SK-N-SH (cell line): ENCODE results near the gene SGCB. TPM values are rescaled to one million over a fixed set of nuclear protein-coding genes. Genes with fewer than 3 reads are reported as not detected.

ENCODE experiments used
- CTCF ChIA-PET: fragments of 300-600, 350-600 bp; formaldehyde crosslinking; extraction: SDS; loops from one replicate; lab custom pipeline; 2021; lab: Yijun Ruan, JAX
- POLR2A ChIA-PET: fragments of 350-600 bp; sonication (Branson Sonifier 250); formaldehyde crosslinking; extraction: SDS; loops from one replicate; lab custom pipeline; 2020; ENCODE audit warnings: antibody characterized with exemption, inconsistent platforms; lab: Yijun Ruan, JAX
- DNase-seq: peaks from one replicate; pipeline ENCODE4 v3.0.0; 2012
- H2AFZ ChIP-seq: fragments of 200-600 bp; sonication (generic); 2 replicates; pipeline ENCODE4 v1.8.1; 2016; ENCODE audit warnings: antibody characterized with exemption, mild to moderate bottlenecking, low read depth
- H3F3A ChIP-seq: fragments of 200-600 bp; sonication (generic); replicated peaks from 2 replicates; pipeline ENCODE3; 2016; ENCODE audit warnings: antibody characterized with exemption, mild to moderate bottlenecking; ENCODE audit not compliant: insufficient read depth
- H3K27ac ChIP-seq, 2 experiments: fragments of 200-500 bp in 1 of 2; fragments of 200-600 bp in 1 of 2; sonication (Bioruptor generic) in 1 of 2; sonication (generic), shearing (Covaris generic) in 1 of 2; 2 replicates each; pipeline versions ENCODE4 v1.5.1 to v1.6.1; 2014 to 2016; ENCODE audit warnings: low read depth in 2 of 2, inconsistent platforms in 1 of 2, low read length in 1 of 2, mild to moderate bottlenecking in 1 of 2, mixed read lengths in 1 of 2
- H3K27me3 ChIP-seq: fragments of 200-600 bp; sonication (generic), shearing (Covaris generic); 2 replicates; pipeline ENCODE4 v1.6.1; 2016; ENCODE audit warnings: mixed run types; ENCODE audit not compliant: insufficient read depth
- H3K36me3 ChIP-seq, 2 experiments: fragments of 200-500 bp in 1 of 2; fragments of 200-600 bp in 1 of 2; sonication (Bioruptor generic) in 1 of 2; sonication (generic) in 1 of 2; replicated peaks in 1 of 2; 2 replicates each; pipeline versions ENCODE3 to v1.5.1; 2014 to 2016; ENCODE audit warnings: low read length in 1 of 2, mild to moderate bottlenecking in 1 of 2; ENCODE audit not compliant: insufficient read depth in 2 of 2, control insufficient read depth in 1 of 2
- H3K4me1 ChIP-seq, 2 experiments: fragments of 200-500 bp in 1 of 2; fragments of 200-600 bp in 1 of 2; sonication (Bioruptor generic) in 1 of 2; sonication (generic), shearing (Covaris generic) in 1 of 2; 2 replicates each; pipeline versions ENCODE4 v1.5.1 to v1.6.1; 2014 to 2016; ENCODE audit warnings: low read depth in 1 of 2, low read length in 1 of 2, mixed run types in 1 of 2; ENCODE audit not compliant: insufficient read depth in 2 of 2, control insufficient read depth in 1 of 2
- H3K4me2 ChIP-seq: fragments of 200-600 bp; sonication (generic), shearing (Covaris generic); 2 replicates; pipeline ENCODE4 v1.6.1; 2017; ENCODE audit warnings: mixed run types
- H3K4me3 ChIP-seq, 2 experiments: fragments of 200-500 bp in 1 of 2; fragments of 200-600 bp in 1 of 2; sonication (Bioruptor generic) in 1 of 2; sonication (generic), shearing (Covaris generic) in 1 of 2; 2 replicates each; pipeline versions ENCODE4 v1.5.1 to v1.8.1; 2014 to 2016; ENCODE audit warnings: low read depth in 2 of 2, inconsistent platforms in 1 of 2, low read length in 1 of 2, mild to moderate bottlenecking in 1 of 2, mixed read lengths in 1 of 2, moderate library complexity in 1 of 2
- H3K79me2 ChIP-seq: fragments of 200-600 bp; sonication (generic); 2 replicates; pipeline ENCODE4 v1.8.1; 2017; ENCODE audit warnings: mild to moderate bottlenecking; ENCODE audit not compliant: insufficient read depth
- H3K9ac ChIP-seq: fragments of 200-600 bp; sonication (generic); 2 replicates; pipeline ENCODE4 v1.6.1; 2017; ENCODE audit warnings: mixed run types
- H3K9me2 ChIP-seq: fragments of 200-600 bp; sonication (generic); 2 replicates; pipeline ENCODE4 v1.6.1; 2017; ENCODE audit warnings: mixed run types
- H3K9me3 ChIP-seq: fragments of 200-600 bp; sonication (generic); 2 replicates; pipeline ENCODE4 v1.6.1; 2017; ENCODE audit warnings: mixed run types, mild to moderate bottlenecking, moderate library complexity
- H4K20me1 ChIP-seq: fragments of 200-600 bp; sonication (generic); 2 replicates; pipeline ENCODE4 v1.6.1; 2017; ENCODE audit warnings: mild to moderate bottlenecking, mixed run types; ENCODE audit not compliant: insufficient read depth
- CHD2 ChIP-seq: fragments of 150-350 bp; IDR thresholded peaks from 2 replicates; pipeline ENCODE4 v1.6.1; 2018; ENCODE audit warnings: low read length; ENCODE audit not compliant: partially characterized antibody
- CTCF ChIP-seq: fragments of 200-600 bp; sonication (generic); IDR thresholded peaks from 2 replicates; pipeline ENCODE4 v1.6.1; 2017; ENCODE audit warnings: antibody characterized with exemption, mild to moderate bottlenecking, moderate library complexity
- EZH2phosphoT487 ChIP-seq: fragments of 200-600 bp; sonication (generic); IDR thresholded peaks from 2 replicates; pipeline ENCODE4 v1.6.1; 2017; ENCODE audit warnings: low read depth, mixed run types, mild to moderate bottlenecking, antibody characterized with exemption, moderate library complexity, borderline replicate concordance
- FOSL2 ChIP-seq: IDR thresholded peaks from 2 replicates; pipeline ENCODE4 v1.4.0; 2012; ENCODE audit warnings: low read depth, mild to moderate bottlenecking, moderate library complexity, borderline replicate concordance
- IRF3 ChIP-seq: fragments of 150-350 bp; IDR thresholded peaks from 2 replicates; pipeline ENCODE4 v1.6.1; 2016; ENCODE audit warnings: mild to moderate bottlenecking, low read depth, low read length
- MAX ChIP-seq: IDR thresholded peaks from 2 replicates; pipeline ENCODE4 v1.4.0; 2012; ENCODE audit warnings: low read depth
- NRF1 ChIP-seq: IDR thresholded peaks from 2 replicates; pipeline ENCODE4 v1.6.1; 2012; ENCODE audit warnings: low read depth, mild to moderate bottlenecking, low read length
- PBX3 ChIP-seq: IDR thresholded peaks from 2 replicates; pipeline ENCODE4; 2012
- REST ChIP-seq: IDR thresholded peaks from 2 replicates; pipeline ENCODE4 v1.6.1; 2012; ENCODE audit warnings: mild to moderate bottlenecking, low read depth, low read length, moderate library complexity
- SIN3A ChIP-seq: IDR thresholded peaks from 2 replicates; pipeline ENCODE4 v1.6.1; 2012; ENCODE audit warnings: low read depth, mild to moderate bottlenecking, low read length, moderate library complexity, borderline replicate concordance
- SMC3 ChIP-seq: IDR thresholded peaks from 2 replicates; pipeline ENCODE4 v1.6.1; 2012; ENCODE audit warnings: low read depth, low read length, improper control_type of control experiment
- TAF1 ChIP-seq: IDR thresholded peaks from 2 replicates; pipeline ENCODE4 v1.6.1; 2012; ENCODE audit warnings: low read depth, mild to moderate bottlenecking, low read length, moderate library complexity, borderline replicate concordance
- ZBTB33 ChIP-seq: IDR thresholded peaks from 2 replicates; pipeline ENCODE4 v1.4.0; 2012; ENCODE audit warnings: low read depth, borderline replicate concordance
- WGBS: methylation state at CpG from one replicate; pipeline ENCODE4 v1.1.6; 2017; ENCODE audit warnings: low lambda C conversion rate; 5-methylcytosine and 5-hydroxymethylcytosine counted together
- polyA plus RNA-seq, 3 experiments: library from polyadenylated mRNA; depleted of rRNA; stranded (reverse); fragments of >200 nt; gene quantifications; 2 replicates each; pipeline ENCODE4 v1.2.3, GENCODE V29; 2012

Gene SGCB
- polyA plus RNA-seq, 1 of the 3 experiments (the other 2 are of a cell fraction): 25.1 TPM

GRCh38 chr4:52006887-52007286 is 31.2 kb downstream of the SGCB start (continued):
- TF ChIP-seq CTCF: no peak
- TF ChIP-seq, all 33 proteins: peak for 0

GRCh38 chr4:52005604-52006273 is 32.4 kb downstream of the SGCB start:
- TF ChIP-seq IRF3: no peak
- TF ChIP-seq NRF1: no peak
- TF ChIP-seq SIN3A: no peak
- no peak for TF ChIP-seq PBX3
- TF ChIP-seq MAX: no peak
- no peak for TF ChIP-seq EZH2phosphoT487
- TF ChIP-seq ZBTB33: no peak
- no peak for TF ChIP-seq FOSL2
- no peak for TF ChIP-seq REST
- no peak for TF ChIP-seq TAF1
- no peak for TF ChIP-seq SMC3
- TF ChIP-seq CHD2: no peak
- H4K20me1 ChIP-seq: no peaks in the 10 kb centered on the region
- CTCF ChIA-PET: no interaction called here
- H3K27ac ChIP-seq: no peak overlapping the region
- no peaks in the 10 kb centered on the region for H3K9me2 ChIP-seq
- no peaks in the 10 kb centered on the region for H3K27me3 ChIP-seq
- H3K36me3 ChIP-seq: peaks cover 0 to 7% of the 10 kb centered on the region in 2 experiments
- 80% methylated on average over 1 of the region's 2 CpGs for WGBS
- no peaks in the 10 kb centered on the region for H3K9me3 ChIP-seq
- no peaks in the 10 kb centered on the region for H3K79me2 ChIP-seq
- POLR2A ChIA-PET: no interaction called here
- no peaks in the 10 kb centered on the region for H3K4me1 ChIP-seq
- no peaks in the 10 kb centered on the region for H3F3A ChIP-seq
- no peak overlapping the region for H3K4me3 ChIP-seq
- H3K4me2 ChIP-seq: no peak overlapping the region
- no peak overlapping the region for H3K9ac ChIP-seq
- no peak overlapping the region for H2AFZ ChIP-seq
- DNase-seq: no peak
